NCI-H446 treated with DMSO at 0.1 percent for 48 hours (cell line): ENCODE data around the gene USP38.
A peak's percentile ranks its signal among the peaks of the same experiment; 100 is the strongest.
"Not testable (repeated sequence)": the region's sequence is repeated elsewhere in the genome, so short reads cannot be mapped to it uniquely, and the experiment has no call there.

Source experiments
- DNase-seq: peaks from one replicate; lab custom pipeline; 2025; lab: John Stamatoyannopoulos, UW

Gene USP38, protein sequence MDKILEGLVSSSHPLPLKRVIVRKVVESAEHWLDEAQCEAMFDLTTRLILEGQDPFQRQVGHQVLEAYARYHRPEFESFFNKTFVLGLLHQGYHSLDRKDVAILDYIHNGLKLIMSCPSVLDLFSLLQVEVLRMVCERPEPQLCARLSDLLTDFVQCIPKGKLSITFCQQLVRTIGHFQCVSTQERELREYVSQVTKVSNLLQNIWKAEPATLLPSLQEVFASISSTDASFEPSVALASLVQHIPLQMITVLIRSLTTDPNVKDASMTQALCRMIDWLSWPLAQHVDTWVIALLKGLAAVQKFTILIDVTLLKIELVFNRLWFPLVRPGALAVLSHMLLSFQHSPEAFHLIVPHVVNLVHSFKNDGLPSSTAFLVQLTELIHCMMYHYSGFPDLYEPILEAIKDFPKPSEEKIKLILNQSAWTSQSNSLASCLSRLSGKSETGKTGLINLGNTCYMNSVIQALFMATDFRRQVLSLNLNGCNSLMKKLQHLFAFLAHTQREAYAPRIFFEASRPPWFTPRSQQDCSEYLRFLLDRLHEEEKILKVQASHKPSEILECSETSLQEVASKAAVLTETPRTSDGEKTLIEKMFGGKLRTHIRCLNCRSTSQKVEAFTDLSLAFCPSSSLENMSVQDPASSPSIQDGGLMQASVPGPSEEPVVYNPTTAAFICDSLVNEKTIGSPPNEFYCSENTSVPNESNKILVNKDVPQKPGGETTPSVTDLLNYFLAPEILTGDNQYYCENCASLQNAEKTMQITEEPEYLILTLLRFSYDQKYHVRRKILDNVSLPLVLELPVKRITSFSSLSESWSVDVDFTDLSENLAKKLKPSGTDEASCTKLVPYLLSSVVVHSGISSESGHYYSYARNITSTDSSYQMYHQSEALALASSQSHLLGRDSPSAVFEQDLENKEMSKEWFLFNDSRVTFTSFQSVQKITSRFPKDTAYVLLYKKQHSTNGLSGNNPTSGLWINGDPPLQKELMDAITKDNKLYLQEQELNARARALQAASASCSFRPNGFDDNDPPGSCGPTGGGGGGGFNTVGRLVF

DNA sequence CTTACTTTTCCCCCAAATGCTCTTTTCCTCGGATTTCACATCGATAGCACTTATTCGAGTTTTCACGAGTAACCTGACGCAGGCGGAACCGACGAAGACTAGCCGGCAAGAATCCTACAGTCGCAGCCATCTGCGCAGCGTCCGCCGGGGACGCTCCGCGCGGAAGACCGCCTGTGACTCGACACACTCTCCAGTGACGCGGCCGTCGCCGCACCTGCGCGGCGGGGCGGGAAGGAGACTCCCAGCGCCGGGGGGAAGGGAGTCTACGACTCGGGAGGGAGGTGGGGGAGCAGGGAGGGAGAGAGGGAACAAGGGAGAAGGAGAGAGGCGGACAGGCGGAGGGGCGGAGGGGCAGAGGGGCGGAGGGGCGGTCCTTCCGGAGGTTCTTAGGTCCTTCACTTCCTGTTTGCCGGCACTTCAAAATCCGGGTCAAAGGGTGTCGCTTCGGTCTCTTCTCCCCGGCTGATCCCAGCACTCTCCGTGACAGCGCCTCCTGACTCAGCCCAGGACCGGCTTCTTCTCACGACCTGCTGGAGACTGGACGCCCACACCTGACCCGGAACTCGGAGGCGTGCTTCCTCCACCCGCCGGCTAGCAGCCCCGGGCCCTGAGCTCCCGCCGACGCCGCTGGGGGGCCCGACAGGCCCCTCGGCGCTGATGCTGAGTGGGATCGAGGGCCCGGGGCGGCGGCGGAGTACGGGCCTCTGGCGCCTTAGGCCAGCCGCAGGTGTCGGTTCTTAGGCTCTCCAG, at the start of gene USP38:
Gene USP38, plus strand, starts transcription at position 415 of the 750 bp plus-strand sequence. CDS start 534 bp downstream, outside the sequence.
- peak; percentile 85 for DNase-seq

DNA sequence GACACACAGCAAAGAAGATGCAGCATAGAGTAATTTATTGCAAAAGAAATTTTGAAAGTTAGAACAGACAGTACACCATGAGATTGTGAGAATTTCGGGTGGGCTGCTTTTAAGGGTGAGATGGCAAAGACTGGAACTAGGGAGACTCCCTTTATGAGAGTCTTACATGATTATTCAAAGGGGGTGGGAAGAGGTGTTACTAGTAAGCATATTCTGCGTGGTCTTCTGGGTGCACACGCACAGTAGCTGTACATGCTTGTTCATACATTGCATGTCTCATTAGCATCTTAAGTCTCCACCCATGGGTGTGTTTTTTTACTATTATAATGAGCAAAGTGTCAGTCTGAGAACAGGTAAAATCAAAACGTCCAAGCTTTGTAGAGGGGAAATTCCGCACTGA, 49.4 kb upstream of the USP38 start:
- no peak for DNase-seq

DNA sequence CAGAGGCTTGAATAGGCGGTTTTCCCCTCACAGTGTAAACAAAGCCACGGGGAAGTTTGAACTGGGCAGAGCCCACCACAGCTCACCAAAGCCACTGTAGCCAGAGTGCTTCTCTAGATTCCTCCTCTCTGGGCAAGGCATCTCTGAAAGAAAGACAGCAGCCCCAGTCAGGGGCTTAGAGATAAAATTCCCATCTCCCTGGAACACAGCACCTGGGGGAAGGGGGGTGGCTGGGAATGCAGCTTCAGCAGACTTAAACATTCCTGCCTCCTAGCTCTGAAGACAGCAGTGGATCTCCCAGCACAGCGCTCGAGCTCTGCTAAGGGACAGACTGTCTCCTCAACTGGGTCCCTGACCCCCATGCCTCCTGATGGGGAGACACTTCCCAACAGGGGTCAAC, 44.0 kb upstream of the USP38 start:
- DNase-seq, result no peak

DNA sequence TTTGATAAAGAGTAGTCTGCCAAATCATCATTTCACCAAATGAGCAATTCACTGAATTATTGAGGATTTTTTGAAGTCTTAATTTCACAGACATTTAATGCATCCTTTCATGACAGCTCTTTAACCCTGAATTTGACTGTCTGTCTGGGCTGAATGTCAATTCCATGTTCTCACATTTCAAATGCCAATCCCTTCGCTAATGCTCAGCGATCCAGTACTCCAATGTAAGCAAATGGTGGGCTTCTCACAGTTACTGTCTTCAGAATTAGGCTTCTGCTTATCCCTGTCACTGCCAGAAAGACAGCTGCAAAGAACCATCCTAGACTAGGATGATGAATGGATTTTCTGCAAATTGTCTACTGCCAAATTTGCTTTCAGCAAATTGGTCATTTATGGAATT, 36.2 kb upstream of the USP38 start:
- peak; percentile 92 for DNase-seq

DNA sequence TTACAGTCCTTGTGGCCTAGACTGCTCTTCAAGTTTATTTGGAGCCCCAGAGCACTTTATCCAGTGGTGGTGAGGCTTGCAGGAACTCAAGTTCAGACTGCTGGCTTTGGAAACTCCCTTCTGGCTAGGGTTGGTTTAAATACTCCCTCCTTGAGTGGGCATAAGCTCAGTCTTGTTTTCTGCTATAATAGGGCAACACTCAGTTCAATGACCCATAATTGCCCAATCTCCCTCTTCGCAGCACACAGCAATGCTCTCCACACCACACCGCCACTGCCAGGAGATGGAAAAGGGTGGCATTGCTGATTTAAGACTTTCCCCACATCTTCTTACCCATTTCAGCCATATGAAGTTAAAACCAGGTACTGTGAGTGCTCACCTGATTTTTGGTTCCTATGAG, 27.9 kb upstream of the USP38 start:
- DNase-seq, result no peak

DNA sequence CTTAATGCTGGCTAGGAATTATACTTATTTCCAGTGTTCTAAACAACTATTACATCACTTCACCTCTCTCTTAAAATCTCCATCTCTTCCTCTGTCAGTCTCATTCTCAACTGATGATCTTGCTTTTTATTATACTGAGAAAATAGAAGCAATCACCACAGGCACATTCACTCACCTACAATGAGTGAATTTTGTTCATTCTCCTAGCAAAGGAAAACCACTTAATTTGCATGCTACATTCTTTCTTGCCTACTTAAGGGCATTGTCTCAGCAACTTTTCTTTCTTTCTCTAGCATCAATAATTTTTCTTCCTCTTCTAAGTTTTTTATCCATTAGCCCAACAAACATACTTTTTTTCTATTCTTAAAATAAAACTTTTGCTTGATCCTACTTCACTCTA, 21.1 kb upstream of the USP38 start:
- DNase-seq, result no peak

DNA sequence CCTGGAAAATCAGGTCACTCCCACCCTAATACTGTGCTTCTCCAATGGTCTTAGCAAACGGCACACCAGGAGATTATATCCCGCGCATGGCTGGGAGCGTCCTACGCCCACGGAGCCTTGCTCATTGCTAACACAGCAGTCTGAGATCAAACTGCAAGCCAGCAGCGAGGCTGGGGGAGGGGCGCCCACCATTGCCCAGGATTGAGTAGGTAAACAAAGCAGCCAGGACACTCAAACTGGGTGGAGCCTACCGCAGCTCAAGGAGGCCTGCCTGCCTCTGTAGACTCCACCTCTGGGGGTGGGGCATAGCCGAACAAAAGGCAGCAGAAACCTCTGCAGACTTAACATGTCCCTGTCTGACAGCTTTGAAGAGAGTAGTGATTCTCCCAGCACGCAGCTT, 18.0 kb upstream of the USP38 start:
- not testable (repeated sequence) for DNase-seq

DNA sequence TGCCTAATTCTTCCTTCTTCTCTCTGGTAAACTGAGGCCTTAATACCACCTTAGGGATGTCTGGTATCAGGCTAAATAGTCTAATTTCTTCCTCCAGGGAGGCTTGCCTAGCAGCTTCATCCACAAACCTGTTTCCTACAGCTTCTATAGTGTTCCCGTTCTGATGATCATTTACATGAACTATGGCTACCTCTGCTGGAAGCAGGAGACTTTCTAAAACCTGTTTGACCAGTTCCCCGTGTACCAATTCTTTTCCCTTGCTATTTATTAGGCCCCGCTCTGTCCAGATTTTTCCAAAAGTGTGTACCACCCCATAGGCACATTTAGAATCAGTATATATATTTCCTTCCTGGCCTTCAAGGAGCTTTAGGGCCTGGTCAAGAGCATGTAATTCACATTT, 5.8 kb upstream of the USP38 start:
- DNase-seq, result no peak

DNA sequence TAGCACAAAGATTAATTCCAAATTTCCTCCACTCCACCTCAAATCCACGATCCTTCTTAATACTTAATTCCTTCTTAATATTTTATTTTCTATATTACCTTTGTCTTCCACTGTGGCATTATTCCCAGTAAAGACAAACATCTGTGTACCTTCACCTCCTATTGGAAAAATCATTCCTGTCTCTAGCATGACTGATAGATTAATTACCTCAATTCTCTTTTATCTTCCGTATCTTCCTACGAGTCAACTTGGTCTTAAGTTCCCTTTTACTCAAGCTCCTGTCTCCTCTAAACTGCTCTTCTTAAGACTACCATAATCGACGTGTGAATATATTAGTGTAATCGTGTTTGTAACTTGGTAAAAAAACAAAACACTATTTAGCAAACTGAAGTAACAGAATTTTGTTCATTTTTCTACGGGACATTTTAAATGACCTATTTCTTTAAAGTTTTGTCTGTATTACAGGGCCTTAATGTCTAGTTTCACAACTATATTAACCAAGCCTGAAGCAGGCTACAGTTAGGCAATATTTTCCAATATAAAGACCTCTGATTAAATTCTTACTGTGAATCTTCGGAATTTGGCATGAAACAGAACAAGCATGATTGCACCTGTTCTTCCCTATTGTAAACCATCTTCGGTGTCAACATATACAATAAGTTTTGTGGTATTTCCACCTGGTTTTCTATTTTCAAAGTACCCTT, 1.1 kb upstream of the USP38 start:
- DNase-seq, result no peak

DNA sequence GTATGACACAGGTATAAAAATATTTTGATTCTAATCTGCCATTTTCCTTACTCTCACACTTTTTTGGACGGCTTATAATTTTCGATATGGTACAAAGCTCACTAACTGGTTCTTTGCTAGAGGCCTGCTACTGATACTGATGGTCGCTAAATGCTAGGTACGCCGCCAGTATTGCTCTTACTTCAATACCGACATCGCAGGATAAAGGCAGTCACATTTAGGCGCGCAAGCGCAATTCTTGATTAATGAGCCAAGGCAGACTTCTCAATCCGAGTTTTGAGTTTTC, 557 bp upstream of the USP38 start:
- no peak for DNase-seq

DNA sequence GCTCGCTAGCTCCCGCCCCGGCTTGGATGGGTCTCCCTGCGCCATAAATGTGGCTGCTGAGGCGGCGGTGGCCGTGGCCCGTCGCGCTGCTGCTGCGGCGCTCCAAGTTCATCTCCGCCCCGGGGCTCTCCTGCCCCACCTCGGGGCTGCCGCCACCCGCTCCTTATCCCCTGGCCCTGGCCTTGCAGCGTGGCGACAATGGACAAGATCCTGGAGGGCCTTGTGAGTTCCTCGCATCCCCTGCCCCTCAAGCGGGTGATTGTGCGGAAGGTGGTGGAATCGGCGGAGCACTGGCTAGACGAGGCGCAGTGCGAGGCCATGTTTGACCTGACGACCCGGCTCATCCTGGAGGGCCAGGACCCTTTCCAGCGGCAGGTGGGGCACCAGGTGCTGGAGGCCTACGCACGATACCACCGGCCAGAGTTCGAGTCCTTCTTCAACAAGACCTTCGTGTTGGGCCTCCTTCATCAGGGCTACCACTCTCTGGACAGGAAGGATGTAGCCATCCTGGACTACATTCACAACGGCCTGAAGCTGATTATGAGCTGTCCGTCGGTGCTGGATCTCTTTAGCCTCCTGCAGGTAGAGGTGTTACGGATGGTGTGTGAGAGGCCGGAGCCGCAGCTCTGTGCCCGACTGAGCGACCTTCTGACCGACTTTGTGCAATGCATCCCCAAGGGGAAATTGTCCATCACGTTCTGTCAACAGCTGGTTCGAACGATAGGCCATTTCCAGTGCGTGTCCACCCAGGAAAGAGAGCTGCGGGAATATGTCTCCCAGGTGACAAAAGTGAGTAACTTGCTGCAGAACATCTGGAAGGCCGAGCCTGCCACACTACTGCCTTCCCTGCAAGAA, 763 bp downstream of the USP38 start:
- DNase-seq, result no peak

DNA sequence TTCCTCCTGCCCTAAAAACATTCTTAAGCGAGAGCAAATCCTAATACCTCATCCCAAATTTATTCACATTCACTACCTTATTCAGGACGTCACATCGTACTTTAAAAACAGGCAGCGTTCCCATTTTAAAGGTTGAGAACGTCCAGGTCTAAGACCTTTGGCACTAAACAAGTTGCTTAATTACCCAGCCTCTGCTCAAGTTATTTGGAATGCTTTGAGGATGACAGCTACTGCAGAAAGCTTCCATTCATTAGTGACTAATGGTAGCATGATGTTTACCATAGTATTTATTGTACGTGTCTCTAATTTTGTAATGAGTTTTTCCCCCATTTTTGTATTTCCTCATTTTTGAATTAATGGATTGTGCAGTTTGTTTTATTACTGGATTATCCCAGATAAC, 1.5 kb downstream of the USP38 start:
- DNase-seq, result no peak

DNA sequence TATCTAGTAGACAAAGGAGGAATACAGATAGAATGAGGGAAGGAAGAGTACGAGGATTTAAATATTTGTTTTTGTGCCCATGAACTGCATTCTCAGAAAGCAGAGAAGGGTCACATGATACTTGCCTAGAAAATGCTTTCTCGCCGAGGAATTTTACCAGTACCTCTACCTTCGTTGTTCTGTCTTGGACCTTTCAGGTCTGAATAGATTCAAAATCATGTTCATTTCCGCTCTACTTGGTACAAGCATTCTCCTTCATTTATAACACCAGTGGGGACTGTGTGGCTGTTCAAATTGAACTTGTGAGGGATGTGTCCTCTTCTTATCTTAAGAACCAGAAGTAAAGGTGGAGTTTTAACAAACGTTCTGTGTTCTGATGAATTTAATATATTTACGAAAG, 1.9 kb downstream of the USP38 start:
- no peak for DNase-seq

DNA sequence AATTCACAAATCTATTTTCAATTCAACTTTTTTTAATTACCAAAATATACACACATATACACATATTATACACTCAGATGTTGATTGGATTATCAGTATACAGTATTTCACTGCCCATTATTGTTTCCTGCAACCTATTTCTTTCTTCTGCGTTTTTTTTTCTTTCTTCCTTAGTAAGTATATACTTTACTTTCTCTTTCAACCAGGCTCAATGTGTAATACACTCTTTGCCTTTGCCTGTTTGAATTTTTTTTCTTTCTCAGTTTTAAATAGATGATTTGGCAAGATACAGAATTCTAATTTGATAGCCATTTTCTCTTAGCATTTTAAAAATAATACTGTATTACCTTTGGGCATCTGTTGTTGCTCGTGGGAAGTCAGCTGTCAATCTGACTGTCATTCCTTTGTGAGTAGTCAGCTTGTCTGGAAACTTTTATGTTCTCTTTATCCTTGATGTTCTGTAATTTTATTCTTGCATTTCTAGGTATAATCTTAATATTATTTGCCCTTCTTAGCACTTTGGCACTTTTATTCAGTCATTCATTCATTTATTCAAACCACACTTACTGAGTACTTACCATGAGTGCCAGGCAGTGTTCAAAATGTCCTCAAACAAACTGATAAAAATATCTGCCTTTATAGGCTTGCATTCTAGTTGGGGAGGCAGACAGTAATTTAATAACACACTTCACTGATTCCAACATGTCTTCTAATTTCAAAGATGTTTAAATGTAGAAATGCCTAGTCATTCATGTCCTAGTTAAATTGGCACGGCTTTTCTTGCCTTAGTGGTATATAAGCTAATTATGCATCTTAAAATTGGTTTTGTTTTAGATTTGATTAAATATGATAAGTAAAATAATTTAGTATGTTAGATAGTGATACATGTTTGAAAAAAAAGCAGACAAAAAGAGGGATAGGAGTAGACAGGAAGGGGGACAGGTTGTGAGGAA, 3.7 kb downstream of the USP38 start:
- no peak for DNase-seq

DNA sequence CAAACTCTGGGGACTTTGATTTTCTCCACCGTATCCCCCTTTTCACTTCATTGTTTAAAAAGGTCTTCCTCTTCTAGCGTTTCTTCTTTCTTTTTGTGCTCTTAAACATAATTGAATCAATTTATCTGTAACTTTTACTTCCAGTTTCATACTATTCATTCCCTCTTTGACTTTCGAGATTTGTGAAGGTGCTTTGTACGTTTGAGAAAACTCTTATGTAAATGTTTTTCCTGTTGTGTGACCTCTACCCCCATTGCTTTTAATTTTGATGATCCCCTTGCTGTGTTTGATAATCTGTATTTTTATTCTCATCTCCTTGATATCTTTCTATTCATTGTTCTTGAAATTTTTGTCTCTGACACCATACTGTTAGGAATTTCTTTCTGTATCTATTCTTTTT, 4.8 kb downstream of the USP38 start:
- DNase-seq, result no peak

DNA sequence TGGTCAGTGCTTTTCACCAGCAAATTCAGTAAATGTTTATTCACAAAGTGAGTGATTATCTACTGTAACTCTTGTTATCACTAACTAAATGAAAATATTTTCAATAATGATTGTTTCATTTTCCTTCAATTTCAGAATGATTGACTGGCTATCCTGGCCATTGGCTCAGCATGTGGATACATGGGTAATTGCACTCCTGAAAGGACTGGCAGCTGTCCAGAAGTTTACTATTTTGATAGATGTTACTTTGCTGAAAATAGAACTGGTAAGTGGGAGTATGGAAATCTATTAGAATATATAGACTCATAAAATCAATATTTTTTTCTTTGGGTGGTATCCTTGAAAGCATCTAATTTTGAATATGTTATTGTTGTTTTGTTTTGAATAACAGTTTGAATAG, 10.9 kb downstream of the USP38 start:
- DNase-seq, result no peak

DNA sequence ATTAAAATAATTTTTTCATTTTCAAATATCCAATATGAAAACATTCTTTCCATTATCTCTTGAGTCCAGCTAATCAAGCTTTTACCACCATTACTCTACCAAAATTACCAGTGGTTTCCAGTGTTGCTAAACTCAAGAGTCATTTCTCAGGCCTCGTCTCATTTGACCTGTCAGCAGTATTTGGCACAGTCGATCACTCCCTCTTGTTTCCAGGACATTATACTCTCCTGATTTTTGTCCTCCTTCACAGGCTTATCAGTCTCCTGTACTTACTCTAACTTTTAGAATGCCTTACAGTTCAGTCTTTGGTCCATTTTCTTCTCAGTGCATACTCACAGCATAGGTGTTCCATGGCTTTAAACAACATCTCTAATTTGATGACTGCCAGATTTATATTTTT, 11.6 kb downstream of the USP38 start:
- no peak for DNase-seq

DNA sequence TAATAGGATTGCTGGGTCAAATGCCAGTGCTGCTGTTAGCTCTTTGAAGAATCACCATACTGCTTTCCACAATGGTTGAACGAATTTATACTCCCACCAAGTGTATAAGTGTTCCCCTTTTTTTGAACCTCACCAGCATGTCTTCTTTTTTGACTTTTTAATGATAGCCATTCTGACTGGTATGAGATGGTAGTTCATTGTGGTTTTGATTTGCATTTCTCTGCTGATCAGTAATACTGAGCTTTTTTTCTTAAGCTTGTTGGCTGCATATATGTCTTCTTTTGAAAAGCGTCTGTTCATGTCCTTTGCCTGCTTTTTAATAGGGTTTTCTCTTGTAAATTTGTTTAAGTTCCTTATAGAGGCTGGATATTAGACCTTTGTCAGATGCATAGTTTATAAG, 14.8 kb downstream of the USP38 start:
- no peak for DNase-seq

DNA sequence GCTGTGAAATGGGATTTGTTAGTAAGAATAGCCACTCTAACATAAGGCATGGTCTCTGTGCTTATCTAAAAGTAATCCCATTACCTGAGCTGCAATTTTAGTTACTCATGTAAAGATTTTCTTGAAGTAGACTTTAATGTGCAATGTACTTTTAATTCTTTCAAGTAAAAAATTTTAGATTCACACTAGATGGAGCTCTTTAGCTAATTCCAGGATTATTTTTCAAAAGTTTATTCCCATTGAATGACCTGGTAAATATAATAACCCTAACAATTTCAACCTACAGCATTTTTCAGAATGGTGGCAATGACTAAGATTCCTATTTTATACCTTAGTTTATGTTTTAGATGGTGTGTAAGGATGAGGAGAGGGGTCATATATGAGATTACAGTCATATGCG, 18.1 kb downstream of the USP38 start:
- no peak for DNase-seq

DNA sequence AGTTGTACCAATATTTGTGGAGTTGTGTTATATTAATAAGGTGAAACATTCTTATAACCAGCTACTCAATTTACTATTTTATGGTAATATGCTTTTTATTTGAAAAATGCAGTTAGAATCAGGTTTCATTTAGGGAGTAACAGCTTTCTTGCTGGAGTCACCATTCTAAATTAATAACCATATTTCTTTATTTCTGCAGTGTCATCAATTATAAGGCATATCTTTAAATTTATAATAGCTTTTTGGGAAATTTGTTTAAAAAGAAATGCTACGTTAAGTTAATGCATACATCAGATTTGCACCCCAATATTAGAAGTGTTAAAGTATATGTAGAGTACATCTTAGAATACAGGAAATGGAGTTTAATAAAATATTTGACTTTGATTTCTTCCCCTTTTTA, 18.9 kb downstream of the USP38 start:
- DNase-seq, result no peak
